Liver (tissue), 3 donors: ENCODE results near the gene ZCCHC17.

Experiments
- CTCF ChIP-seq: fragments of 150-350 bp; IDR thresholded peaks from 2 replicates; pipeline ENCODE4 v1.5.1; 2017; ENCODE audit warnings: improper control_type of control experiment, low read depth, low read length; ENCODE audit not compliant: missing input control
- HNF4A ChIP-seq, 2 donors: conservative IDR thresholded peaks; 2 replicates each; pipeline ENCODE4 v1.6.1; 2016; ENCODE audit warnings: antibody characterized with exemption in 2 of 2, mild to moderate bottlenecking in 2 of 2
- JUND ChIP-seq, 2 donors: IDR thresholded peaks; 2 replicates each; pipeline ENCODE4 v1.6.1; 2016; ENCODE audit warnings: antibody characterized with exemption in 2 of 2
- NR2F2 ChIP-seq: IDR thresholded peaks from 2 replicates; pipeline ENCODE4 v1.6.1; 2016; ENCODE audit warnings: antibody characterized with exemption
- RAD21 ChIP-seq, 2 donors: IDR thresholded peaks; 2 replicates each; pipeline ENCODE4 v1.6.1; 2016; ENCODE audit warnings: antibody characterized with exemption in 2 of 2, mild to moderate bottlenecking in 2 of 2
- YY1 ChIP-seq: IDR thresholded peaks from 2 replicates; pipeline ENCODE4 v1.6.1; 2016; ENCODE audit warnings: antibody characterized with exemption, mild to moderate bottlenecking
- donor health status: healthy.
- donor health status: healthy.

- TF ChIP-seq CTCF: no peak
- TF ChIP-seq YY1: no peak
- no peak for TF ChIP-seq HNF4A (conservative IDR thresholded peaks at IDR 0.05)
- TF ChIP-seq NR2F2: no peak
- no peak for TF ChIP-seq RAD21 (IDR thresholded peaks at IDR 0.05)
- TF ChIP-seq JUND (IDR thresholded peaks at IDR 0.05): no peak
Measured at GRCh38 chr1:31356427-31356826, 59.6 kb downstream of the ZCCHC17 start.
